HEK293T (cell line): ENCODE data around the gene UBE2S.

Experiments used
- ARNT ChIP-seq: fragments of 450-650 bp; IDR thresholded peaks from 2 replicates; pipeline ENCODE4 v1.6.1; 2017; ENCODE audit warnings: mild to moderate bottlenecking
- BHLHE40 ChIP-seq: fragments of 450-650 bp; IDR thresholded peaks from 2 replicates; pipeline ENCODE4 v1.6.1; 2016; ENCODE audit warnings: mild to moderate bottlenecking, moderate library complexity, borderline replicate concordance
- ELF4 ChIP-seq: fragments of 450-650 bp; IDR thresholded peaks from 2 replicates; pipeline ENCODE4 v1.6.1; 2017; ENCODE audit warnings: antibody characterized with exemption
- FOXA1 ChIP-seq: fragments of 450-650 bp; IDR thresholded peaks from 2 replicates; pipeline ENCODE4 v1.6.1; 2016; ENCODE audit warnings: mild to moderate bottlenecking
- HDGF ChIP-seq: fragments of 450-650 bp; IDR thresholded peaks from 2 replicates; pipeline ENCODE4 v1.6.1; 2017; ENCODE audit warnings: antibody characterized with exemption, borderline replicate concordance
- L3MBTL2 ChIP-seq: fragments of 450-650 bp; conservative IDR thresholded peaks from 2 replicates; pipeline ENCODE4 v1.6.1; 2016; ENCODE audit warnings: mild to moderate bottlenecking
- NFRKB ChIP-seq: fragments of 450-650 bp; IDR thresholded peaks from 2 replicates; pipeline ENCODE4 v1.6.1; 2016; ENCODE audit warnings: mild to moderate bottlenecking, moderate library complexity
- SUZ12 ChIP-seq: fragments of 450-650 bp; IDR thresholded peaks from 2 replicates; pipeline ENCODE4 v1.6.1; 2016; ENCODE audit warnings: mild to moderate bottlenecking
- ZNF384 ChIP-seq: fragments of 450-650 bp; IDR thresholded peaks from 2 replicates; pipeline ENCODE4 v1.6.1; 2016
- TF ChIP-seq, protein P1 (sequence below): fragments of 450-650 bp; IDR thresholded peaks from 2 replicates; pipeline ENCODE4 v1.6.1; 2016

DNA sequence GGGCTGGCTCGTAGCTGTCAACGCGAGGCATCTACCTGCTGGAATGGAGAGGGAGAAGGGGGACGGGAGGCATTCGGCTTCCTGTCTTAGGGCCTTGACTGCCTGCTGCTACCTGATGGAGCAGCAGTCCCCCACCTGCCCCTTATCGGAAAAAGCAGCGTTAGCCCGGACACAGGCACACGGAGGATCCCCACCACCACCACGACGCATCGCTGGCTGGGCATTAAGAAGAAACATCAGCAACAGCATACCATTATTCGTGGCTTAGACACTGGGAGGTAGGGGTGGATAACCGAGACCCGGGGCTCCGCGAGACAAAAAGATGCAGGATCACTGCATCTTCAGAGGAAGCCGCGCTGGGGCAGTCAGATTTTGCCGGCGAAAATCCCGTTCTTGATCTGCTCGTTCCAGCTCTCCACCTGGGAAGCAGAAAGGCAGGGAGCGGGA, 54.2 kb downstream of the UBE2S start:
- TF ChIP-seq SUZ12 (no peak), ARNT (no peak), HDGF (no peak), ZNF384 (no peak), NFRKB (no peak), FOXA1 (no peak), BHLHE40 (no peak), ELF4 (no peak), L3MBTL2 (no peak)
- TF ChIP-seq, protein P1, sequence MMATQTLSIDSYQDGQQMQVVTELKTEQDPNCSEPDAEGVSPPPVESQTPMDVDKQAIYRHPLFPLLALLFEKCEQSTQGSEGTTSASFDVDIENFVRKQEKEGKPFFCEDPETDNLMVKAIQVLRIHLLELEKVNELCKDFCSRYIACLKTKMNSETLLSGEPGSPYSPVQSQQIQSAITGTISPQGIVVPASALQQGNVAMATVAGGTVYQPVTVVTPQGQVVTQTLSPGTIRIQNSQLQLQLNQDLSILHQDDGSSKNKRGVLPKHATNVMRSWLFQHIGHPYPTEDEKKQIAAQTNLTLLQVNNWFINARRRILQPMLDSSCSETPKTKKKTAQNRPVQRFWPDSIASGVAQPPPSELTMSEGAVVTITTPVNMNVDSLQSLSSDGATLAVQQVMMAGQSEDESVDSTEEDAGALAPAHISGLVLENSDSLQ: no peak
